Astrocyte (in vitro differentiated cells and primary cell): ENCODE results near the gene PDS5B. TPM values are rescaled to one million over a fixed set of nuclear protein-coding genes. Genes with fewer than 3 reads are reported as not detected.

ENCODE experiments used
- DNase-seq: peaks from one replicate; pipeline ENCODE4 v3.0.0-alpha.2; 2010; ENCODE audit warnings: low read depth
- FAIRE-seq: peaks from 2 replicates; lab custom pipeline; 2011; peaks lifted over from hg19 to GRCh38; lab: Jason Lieb, UNC
- H2AFZ ChIP-seq: 2 replicates; pipeline ENCODE4 v1.6.0; 2012; ENCODE audit warnings: low read depth, low read length, inconsistent platforms
- H3K27ac ChIP-seq: 2 replicates; pipeline ENCODE4 v1.5.1; 2011; ENCODE audit warnings: low read depth, low read length, inconsistent platforms
- H3K27me3 ChIP-seq: 2 replicates; pipeline ENCODE4 v1.6.0; 2011; ENCODE audit warnings: low read length, inconsistent platforms; ENCODE audit not compliant: insufficient read depth
- H3K36me3 ChIP-seq: 2 replicates; pipeline ENCODE4 v1.5.1; 2011; ENCODE audit warnings: low read length, inconsistent platforms; ENCODE audit not compliant: insufficient read depth
- H3K4me1 ChIP-seq: 2 replicates; pipeline ENCODE4 v1.5.1; 2011; ENCODE audit warnings: low read length, inconsistent platforms; ENCODE audit not compliant: insufficient read depth
- H3K4me2 ChIP-seq: 2 replicates; pipeline ENCODE4 v1.6.0; 2012; ENCODE audit warnings: low read length, inconsistent platforms
- H3K4me3 ChIP-seq: 2 replicates; pipeline ENCODE4 v1.5.1; 2011; ENCODE audit warnings: low read depth, mild to moderate bottlenecking, low read length, inconsistent platforms; ENCODE audit not compliant: insufficient read depth
- H3K79me2 ChIP-seq: 2 replicates; pipeline ENCODE4 v1.6.0; 2012; ENCODE audit warnings: mild to moderate bottlenecking, low read length, inconsistent platforms; ENCODE audit not compliant: insufficient read depth
- H3K9ac ChIP-seq: 2 replicates; pipeline ENCODE4 v1.6.0; 2012; ENCODE audit warnings: mild to moderate bottlenecking, low read length, inconsistent platforms
- H3K9me3 ChIP-seq: 2 replicates; pipeline ENCODE4 v1.5.1; 2012; ENCODE audit warnings: low read depth, mild to moderate bottlenecking, low read length, inconsistent platforms; ENCODE audit not compliant: insufficient read depth
- H4K20me1 ChIP-seq: 2 replicates; pipeline ENCODE4 v1.6.0; 2012; ENCODE audit warnings: low read length, inconsistent platforms; ENCODE audit not compliant: insufficient read depth
- H3K27ac Mint-ChIP-seq: one replicate; pipeline ENCODE4 v1.8.0; 2021; ENCODE audit warnings: mild to moderate bottlenecking, mixed read lengths; ENCODE audit not compliant: unreplicated experiment
- H3K27me3 Mint-ChIP-seq: one replicate; pipeline ENCODE4 v1.8.0; 2021; ENCODE audit warnings: low read depth, mixed read lengths; ENCODE audit not compliant: unreplicated experiment
- H3K36me3 Mint-ChIP-seq: one replicate; pipeline ENCODE4 v1.8.0; 2021; ENCODE audit warnings: low read depth, mixed read lengths; ENCODE audit not compliant: unreplicated experiment
- H3K4me1 Mint-ChIP-seq: one replicate; pipeline ENCODE4 v1.8.0; 2021; ENCODE audit warnings: low read depth, mixed read lengths; ENCODE audit not compliant: unreplicated experiment
- H3K4me3 Mint-ChIP-seq: one replicate; pipeline ENCODE4 v1.8.0; 2021; ENCODE audit warnings: mild to moderate bottlenecking, moderate library complexity, mixed read lengths; ENCODE audit not compliant: unreplicated experiment
- H3K9me3 Mint-ChIP-seq: one replicate; pipeline ENCODE4 v1.8.0; 2021; ENCODE audit warnings: mild to moderate bottlenecking, mixed read lengths; ENCODE audit not compliant: unreplicated experiment
- EZH2 ChIP-seq: IDR thresholded peaks from 2 replicates; pipeline ENCODE4 v1.6.1; 2012; ENCODE audit warnings: mild to moderate bottlenecking, low read length, inconsistent platforms; ENCODE audit not compliant: insufficient read depth
- total RNA-seq: library from RNA; stranded (reverse); gene quantifications from 2 replicates; pipeline ENCODE4 v1.2.1, GENCODE V29; 2021
- TF ChIP-seq, protein P1 (sequence below): IDR thresholded peaks from 2 replicates; pipeline ENCODE4 v1.5.1; 2011; ENCODE audit warnings: low read depth, mild to moderate bottlenecking, inconsistent platforms, low read length, moderate library complexity; ENCODE audit not compliant: insufficient read depth

The PDS5B gene
- total RNA-seq, 1 donor from 2014 or later, result 43.1 TPM

- H3K4me1 Mint-ChIP-seq, result peaks cover 5% of the 10 kb centered on the region
- Histone ChIP-seq H2AFZ (no peak overlapping the region), H3K36me3 (no peaks in the 10 kb centered on the region), H3K27me3 (no peaks in the 10 kb centered on the region), H3K4me1 (peaks cover 4% of the 10 kb centered on the region), H3K9me3 (no peaks in the 10 kb centered on the region), H3K4me2 (no peak overlapping the region), H4K20me1 (peaks cover 6% of the 10 kb centered on the region), H3K27ac (no peak overlapping the region), H3K79me2 (peaks cover 10% of the 10 kb centered on the region), H3K9ac (no peak overlapping the region), H3K4me3 (no peak overlapping the region)
- H3K27ac Mint-ChIP-seq, result no peak overlapping the region
- DNase-seq (no peak), FAIRE-seq (no peak)
- H3K9me3 Mint-ChIP-seq, result no peaks in the 10 kb centered on the region
- H3K36me3 Mint-ChIP-seq, result no peaks in the 10 kb centered on the region
- no peaks in the 10 kb centered on the region for H3K27me3 Mint-ChIP-seq
- H3K4me3 Mint-ChIP-seq, result no peak overlapping the region
- no peak for TF ChIP-seq EZH2
- TF ChIP-seq, protein P1, sequence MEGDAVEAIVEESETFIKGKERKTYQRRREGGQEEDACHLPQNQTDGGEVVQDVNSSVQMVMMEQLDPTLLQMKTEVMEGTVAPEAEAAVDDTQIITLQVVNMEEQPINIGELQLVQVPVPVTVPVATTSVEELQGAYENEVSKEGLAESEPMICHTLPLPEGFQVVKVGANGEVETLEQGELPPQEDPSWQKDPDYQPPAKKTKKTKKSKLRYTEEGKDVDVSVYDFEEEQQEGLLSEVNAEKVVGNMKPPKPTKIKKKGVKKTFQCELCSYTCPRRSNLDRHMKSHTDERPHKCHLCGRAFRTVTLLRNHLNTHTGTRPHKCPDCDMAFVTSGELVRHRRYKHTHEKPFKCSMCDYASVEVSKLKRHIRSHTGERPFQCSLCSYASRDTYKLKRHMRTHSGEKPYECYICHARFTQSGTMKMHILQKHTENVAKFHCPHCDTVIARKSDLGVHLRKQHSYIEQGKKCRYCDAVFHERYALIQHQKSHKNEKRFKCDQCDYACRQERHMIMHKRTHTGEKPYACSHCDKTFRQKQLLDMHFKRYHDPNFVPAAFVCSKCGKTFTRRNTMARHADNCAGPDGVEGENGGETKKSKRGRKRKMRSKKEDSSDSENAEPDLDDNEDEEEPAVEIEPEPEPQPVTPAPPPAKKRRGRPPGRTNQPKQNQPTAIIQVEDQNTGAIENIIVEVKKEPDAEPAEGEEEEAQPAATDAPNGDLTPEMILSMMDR, result no peak
Measured at GRCh38 chr13:32582991-32583390, 3.3 kb upstream of the PDS5B start.

- Histone ChIP-seq H3K9ac (peak overlapping the region; percentile 85), H3K27ac (peak overlapping the region; percentile 55), H4K20me1 (peaks cover 26% of the 10 kb centered on the region), H3K79me2 (peaks cover 36% of the 10 kb centered on the region), H3K27me3 (no peaks in the 10 kb centered on the region), H2AFZ (peak overlapping the region; percentile 73), H3K36me3 (no peaks in the 10 kb centered on the region), H3K4me3 (peak overlapping the region; percentile 84), H3K4me1 (peaks cover 7% of the 10 kb centered on the region), H3K9me3 (no peaks in the 10 kb centered on the region), H3K4me2 (peak overlapping the region; percentile 92)
- Mint-ChIP-seq H3K36me3 (no peaks in the 10 kb centered on the region), H3K9me3 (no peaks in the 10 kb centered on the region), H3K4me1 (peaks cover 25% of the 10 kb centered on the region), H3K4me3 (peak overlapping the region; percentile 88), H3K27me3 (no peaks in the 10 kb centered on the region), H3K27ac (peak overlapping the region; percentile 88)
- FAIRE-seq (no peak), DNase-seq (peak; percentile 49)
- TF ChIP-seq, protein P1, result no peak
- no peak for TF ChIP-seq EZH2
Measured at GRCh38 chr13:32585550-32586079, 637 bp upstream of the PDS5B start.
